CD4-positive, CD25-positive, alpha-beta regulatory T cell (primary cell): Measurements from ENCODE around the gene SLC36A4. TPM values are rescaled to one million over a fixed set of nuclear protein-coding genes. Genes with fewer than 3 reads are reported as not detected.

ENCODE experiments used
- polyA plus RNA-seq, 4 donors: library from polyadenylated mRNA; unstranded; fragments of 300-500 nt; fragmentation: Illumina TruSeq; gene quantifications; one replicate each; pipeline ENCODE4 v1.2.3, GENCODE V29; 2021
- total RNA-seq: library from RNA; stranded (reverse); gene quantifications from one replicate; pipeline ENCODE4 v1.2.3, GENCODE V29; 2022

Gene SLC36A4
- total and polyA plus RNA-seq, 5 donors from 2014 or later: 10.3 to 17.4 (median 11.0) TPM

Other genes with a start within 250 kb of the SLC36A4 start
- gene MTNR1B, start 228.3 kb downstream of the SLC36A4 start, total RNA-seq: not detected
- gene MTNR1B, start 228.3 kb downstream of the SLC36A4 start, polyA plus RNA-seq: not detected
- gene DEUP1, start 132.8 kb upstream of the SLC36A4 start, total RNA-seq: not detected
- not detected for gene DEUP1, start 132.8 kb upstream of the SLC36A4 start, polyA plus RNA-seq